Stimulated activated naive CD4-positive, alpha-beta T cell (primary cell): ENCODE measurements around the gene ZDBF2.
A peak's percentile ranks its signal among the peaks of the same experiment; 100 is the strongest.
"Not testable (repeated sequence)": the region's sequence is repeated elsewhere in the genome, so short reads cannot be mapped to it uniquely, and the experiment has no call there.

Experiments used
- DNase-seq, 6 experiments: peaks; one replicate each; lab custom pipeline; 2025; lab: John Stamatoyannopoulos, UW

ZDBF2 gene

GRCh38 chr2:206259376-206260187, 14.9 kb upstream of the ZDBF2 start:
- DNase-seq: no peak

DNA sequence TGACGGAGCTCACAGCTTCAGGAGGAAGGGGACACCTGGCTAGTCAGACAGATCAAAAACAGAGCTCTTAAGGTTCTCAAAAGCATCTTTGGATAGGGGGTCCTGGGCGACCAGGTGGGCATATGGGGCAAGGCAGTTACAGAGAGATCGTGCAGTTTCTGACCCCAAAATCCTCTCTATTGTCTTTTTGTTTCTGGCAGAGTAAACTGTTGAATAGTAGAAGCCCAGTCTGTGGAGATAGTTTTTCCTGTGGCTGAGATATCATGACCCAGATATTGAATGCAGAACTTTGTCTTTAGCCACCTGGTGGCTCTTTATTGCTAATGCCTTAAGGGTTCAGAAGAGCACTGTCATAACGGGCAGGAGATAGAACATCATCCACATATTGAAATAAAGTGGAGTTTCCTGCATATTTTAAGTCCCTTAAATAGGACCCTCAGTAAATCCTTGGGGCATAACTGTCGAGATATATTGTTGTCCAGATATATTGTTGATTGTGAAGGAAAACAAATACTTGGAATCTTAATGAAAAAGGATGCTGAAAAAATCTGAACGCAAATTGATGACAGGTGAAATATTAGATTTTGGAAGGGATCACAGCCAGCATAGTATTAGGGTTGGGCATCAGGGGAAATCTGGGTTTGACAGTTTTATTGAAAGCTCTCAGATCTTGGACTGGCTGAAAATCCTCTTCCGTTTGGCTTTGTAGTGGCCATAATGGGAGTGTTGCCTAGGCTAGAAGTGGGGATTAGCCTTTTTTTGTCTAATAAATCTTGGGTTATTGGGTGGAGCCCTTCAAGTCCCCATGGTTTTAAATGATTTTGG, 14.1 kb upstream of the ZDBF2 start:
- DNase-seq: no peak

DNA sequence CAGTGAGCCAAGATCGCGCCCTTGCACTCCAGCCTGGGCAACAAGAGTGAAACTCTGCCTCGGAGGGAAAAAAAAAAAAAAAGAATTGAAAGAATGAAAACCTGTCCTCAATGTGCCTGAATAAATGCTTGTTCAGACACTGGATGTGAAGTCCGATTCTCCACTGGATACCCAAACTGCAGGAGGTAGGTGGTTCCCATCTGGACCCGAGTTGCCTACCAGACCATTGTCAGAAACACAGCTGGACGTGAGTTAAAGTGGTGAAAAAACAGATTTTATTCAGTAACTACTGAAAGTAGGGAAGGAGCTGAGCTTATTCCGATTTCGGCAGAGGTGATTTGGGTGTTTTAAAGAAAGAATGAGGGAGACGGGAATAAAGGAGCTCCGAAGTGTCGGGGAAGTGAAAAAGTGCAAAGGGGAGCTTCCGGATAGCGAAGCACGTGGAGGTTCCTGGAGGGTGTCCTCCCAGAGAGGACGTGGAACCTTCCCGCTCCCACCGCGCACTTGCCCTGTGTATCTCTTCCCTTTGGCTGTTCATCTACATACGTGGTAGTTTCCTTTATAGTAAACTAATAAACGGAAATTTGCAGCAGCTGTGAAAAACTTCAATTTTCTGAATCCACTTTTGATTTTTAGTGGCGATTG, 10.4 kb upstream of the ZDBF2 start:
- no peak for DNase-seq

GRCh38 chr2:206266130-206267125, 8.0 kb upstream of the ZDBF2 start:
- no peak for DNase-seq

- no peak for DNase-seq
These were observed 6.9 kb upstream of the ZDBF2 start for GRCh38 chr2:206267567-206267966.

GRCh38 chr2:206271065-206271464, 3.4 kb upstream of the ZDBF2 start:
- DNase-seq: no peak

DNA sequence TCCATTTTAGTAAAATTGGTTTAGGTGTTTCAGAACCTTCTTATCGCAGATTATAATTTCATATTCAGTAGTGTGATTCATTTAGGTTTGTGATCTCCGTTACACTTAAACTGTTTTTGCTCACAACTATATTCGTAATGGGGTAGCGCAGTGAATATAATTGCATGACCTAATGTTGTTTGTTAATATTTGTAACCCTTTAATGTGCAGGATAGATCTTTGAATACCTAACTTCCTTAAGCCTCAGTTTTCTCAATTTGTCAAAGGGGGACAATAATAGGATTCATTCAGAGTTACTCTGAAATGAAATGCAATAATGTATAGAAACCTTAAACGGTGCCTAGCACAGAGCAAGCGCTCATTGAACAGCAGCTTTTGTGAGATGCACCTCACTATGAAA, 558 bp upstream of the ZDBF2 start:
- no peak for DNase-seq

DNA sequence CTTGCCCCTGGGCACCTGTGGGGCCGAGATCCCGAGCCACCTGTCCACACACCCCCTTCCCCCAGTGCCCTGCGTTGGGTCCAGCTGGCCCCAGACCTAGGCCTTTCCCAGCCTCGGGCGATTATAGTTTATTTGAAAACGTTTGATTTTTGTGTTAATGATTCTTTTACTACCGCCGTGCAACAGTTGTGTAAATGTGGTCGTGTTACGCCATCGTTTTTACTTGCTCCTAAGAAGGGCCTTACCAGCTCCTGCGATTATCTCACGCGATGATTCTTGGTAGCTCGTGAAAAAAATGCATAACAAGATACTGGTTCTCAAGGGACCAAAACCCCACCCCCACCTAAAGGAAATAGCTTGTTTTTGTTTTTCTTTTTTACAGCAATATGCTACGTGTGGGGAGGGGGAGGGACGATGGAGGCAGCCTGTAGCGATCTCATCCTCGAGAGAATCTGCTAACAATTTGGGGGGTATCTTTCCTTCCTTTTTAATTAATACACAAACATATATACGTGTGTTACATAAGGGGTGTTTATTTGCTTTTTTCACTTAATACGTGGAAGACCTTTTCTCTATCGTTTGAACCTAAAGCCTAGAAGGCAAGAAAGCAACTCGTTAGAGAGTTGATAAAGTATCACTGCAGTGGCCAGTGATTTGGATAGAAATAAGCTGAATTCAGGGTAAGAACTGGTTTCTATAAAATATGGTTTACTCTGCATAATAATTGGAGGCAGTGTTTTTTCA, 1.0 kb downstream of the ZDBF2 start:
- DNase-seq: peak in 4 of 6 experiments; percentile 1 to 37 (median 20)

- DNase-seq: no peak
These were observed 1.9 kb downstream of the ZDBF2 start for GRCh38 chr2:206276169-206276942.

DNA sequence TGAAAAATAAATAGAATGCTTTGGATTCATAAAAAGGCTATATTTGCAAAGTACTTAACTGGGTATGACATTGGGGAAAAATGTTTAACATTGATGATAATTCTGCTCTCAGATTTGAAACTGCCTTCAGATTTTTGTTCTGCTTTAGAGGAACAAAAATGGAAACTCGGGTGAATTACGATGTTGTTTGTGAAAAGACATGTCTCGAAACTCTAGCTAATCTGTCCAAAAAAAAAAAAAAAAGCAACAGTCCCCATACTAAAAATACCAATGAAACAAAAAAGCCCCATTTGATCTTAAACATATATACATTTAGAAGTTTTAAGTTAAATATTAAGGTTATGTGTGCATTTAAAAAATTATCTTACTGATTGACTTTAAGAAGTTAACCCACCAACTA, 3.0 kb downstream of the ZDBF2 start:
- DNase-seq: no peak

- no peak for DNase-seq
These were observed 8.3 kb downstream of the ZDBF2 start for GRCh38 chr2:206282746-206283145.

GRCh38 chr2:206287197-206287596, 12.7 kb downstream of the ZDBF2 start:
- no peak for DNase-seq

DNA sequence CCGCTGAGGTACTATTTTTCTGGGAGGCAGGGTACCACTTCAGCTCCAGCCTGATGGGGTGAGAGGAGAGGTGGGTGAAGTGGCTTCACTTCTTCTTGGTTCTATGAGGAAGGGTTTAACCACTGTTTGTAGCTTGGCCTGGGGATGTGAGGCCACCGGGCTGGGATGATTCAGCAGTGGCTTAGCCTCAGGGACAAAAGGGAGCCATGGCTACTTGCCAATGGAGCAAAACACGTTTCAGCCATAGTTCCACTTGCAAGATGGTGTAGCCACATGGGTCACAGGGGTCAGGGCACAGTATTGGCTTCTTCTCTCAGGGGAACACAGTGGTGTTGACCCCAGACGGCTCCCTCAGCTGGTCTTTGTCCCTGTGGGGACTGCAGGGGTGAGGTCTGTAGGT, 14.9 kb downstream of the ZDBF2 start:
- no peak for DNase-seq

DNA sequence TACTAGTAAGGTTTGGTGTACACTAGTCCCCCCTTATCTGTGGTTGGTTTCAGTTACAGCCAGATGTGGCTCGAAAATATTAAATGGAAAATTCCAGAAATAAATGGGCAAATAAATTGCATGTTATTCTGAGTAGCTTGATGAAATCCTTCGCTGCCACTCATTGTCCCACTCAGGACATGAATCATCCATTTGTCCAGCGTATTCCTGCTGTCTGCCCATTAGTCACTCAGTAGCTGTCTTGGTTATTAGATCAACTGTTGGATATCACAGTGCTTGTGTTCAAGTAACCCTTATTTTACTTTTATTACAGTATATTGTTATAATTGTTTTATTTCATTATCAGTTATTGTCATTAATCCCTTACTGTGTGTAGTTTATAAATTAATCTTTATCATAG, 21.7 kb downstream of the ZDBF2 start:
- DNase-seq: no peak

DNA sequence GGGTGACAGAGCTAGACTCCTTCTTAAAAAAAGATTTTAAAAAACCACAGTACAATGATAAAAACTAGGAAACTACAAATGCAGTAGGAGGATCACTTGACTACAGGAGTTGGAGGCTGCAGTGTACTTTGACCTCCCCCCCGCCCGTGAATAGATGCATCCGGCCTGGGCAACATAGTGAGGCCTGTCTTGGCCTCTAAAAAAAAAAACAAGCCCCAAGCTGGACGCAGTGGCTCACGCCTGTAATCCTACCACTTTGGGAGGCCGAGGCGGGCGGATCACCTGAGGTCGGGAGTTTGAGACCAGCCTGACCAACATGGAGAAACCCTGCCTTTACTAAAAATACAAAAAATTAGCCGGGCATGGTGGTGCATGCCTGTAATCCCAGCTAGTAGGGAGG, 25.1 kb downstream of the ZDBF2 start:
- DNase-seq: not testable (repeated sequence)

DNA sequence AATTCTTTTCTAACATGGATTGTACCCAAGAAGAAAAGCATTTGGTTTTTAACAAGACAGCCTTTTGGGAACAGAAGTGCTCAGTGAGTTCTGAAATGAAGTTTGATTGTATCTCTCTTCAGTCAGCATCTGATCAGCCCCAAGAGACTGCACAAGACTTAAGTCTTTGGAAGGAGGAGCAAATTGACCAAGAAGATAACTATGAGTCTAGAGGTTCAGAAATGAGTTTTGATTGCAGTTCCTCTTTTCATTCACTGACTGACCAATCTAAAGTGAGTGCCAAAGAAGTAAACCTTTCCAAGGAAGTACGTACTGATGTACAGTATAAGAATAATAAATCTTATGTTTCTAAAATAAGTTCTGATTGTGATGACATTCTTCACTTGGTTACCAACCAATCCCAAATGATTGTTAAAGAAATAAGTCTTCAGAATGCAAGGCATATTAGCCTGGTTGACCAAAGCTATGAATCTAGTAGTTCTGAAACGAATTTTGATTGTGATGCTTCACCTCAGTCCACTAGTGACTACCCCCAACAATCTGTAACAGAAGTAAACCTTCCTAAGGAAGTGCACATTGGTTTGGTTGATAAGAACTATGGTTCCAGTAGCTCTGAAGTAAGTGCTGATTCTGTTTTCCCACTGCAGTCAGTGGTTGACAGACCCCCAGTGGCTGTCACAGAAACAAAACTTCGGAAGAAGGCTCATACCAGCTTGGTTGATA, 31.2 kb downstream of the ZDBF2 start:
- no peak for DNase-seq

GRCh38 chr2:206311026-206311425, 36.6 kb downstream of the ZDBF2 start:
- DNase-seq: no peak

DNA sequence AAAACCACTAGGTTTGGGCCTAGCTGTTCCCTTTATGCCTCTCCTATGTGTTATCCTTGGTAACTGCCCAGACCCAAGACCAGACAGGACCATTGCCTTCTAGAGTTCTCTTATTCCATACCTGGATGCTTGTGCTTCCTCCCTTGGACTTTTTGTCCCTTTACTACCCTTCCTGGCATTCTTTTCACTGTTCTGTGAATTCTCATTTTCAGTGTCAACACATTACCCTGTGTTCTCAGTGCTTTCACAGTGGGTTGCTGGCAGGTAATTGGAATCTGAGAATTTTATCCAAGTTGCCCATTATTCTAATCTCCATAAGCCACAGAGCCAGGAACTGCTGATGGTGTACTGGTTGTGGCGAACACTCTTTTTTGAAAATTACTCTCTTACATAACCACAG, 41.7 kb downstream of the ZDBF2 start:
- DNase-seq: no peak

DNA sequence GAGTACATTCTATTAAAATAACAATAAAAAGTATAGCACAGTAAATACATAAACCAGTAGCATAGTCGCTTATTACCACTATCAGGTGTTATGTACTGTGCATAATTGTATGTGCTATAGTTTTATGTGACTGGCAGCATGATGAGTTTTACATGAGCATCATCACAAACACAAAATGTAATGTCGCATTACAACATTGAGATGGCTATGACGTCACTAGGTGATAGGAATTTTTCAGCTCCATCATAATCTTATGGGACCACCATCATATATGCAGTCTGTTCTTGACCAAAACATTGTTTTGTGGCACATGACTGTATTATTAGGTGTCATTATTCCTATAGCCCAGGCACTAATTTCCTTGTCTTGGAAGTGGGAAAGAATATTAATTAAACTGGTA, 48.6 kb downstream of the ZDBF2 start:
- no peak for DNase-seq
